Endodermal cell (in vitro differentiated cells): ENCODE results near the gene KRT2. TPM values are rescaled to one million over a fixed set of nuclear protein-coding genes. Genes with fewer than 3 reads are reported as not detected.

Experiments used
- DNase-seq: peaks from one replicate; pipeline ENCODE4 v3.0.0-alpha.2; 2017
- H3K27ac ChIP-seq: 2 replicates; pipeline ENCODE4 v1.5.1; 2013; ENCODE audit warnings: mild to moderate bottlenecking, low read depth, low read length, moderate library complexity
- H3K27me3 ChIP-seq: 2 replicates; pipeline ENCODE4 v1.6.1; 2013; ENCODE audit warnings: mild to moderate bottlenecking, low read length, moderate library complexity; ENCODE audit not compliant: insufficient read depth, control insufficient read depth, poor library complexity, severe bottlenecking
- H3K36me3 ChIP-seq: 2 replicates; pipeline ENCODE4 v1.7.0; 2013; ENCODE audit warnings: mild to moderate bottlenecking, low read length, moderate library complexity; ENCODE audit not compliant: control insufficient read depth, insufficient read depth
- H3K4me1 ChIP-seq: one replicate; pipeline ENCODE4 v1.7.0; 2013; ENCODE audit warnings: low read length; ENCODE audit not compliant: control insufficient read depth, insufficient read depth
- H3K4me3 ChIP-seq: 2 replicates; pipeline ENCODE4 v1.5.1; 2013; ENCODE audit warnings: mild to moderate bottlenecking, low read length, moderate library complexity
- H3K9ac ChIP-seq: 2 replicates; pipeline ENCODE4 v1.6.1; 2013; ENCODE audit warnings: mild to moderate bottlenecking, low read length, moderate library complexity; ENCODE audit not compliant: poor library complexity, severe bottlenecking; ENCODE audit errors: extremely low read depth
- H3K9me3 ChIP-seq: 2 replicates; pipeline ENCODE4 v1.6.1; 2013; ENCODE audit warnings: mild to moderate bottlenecking, low read length, moderate library complexity; ENCODE audit not compliant: control insufficient read depth
- H3K27ac Mint-ChIP-seq: 2 replicates; pipeline ENCODE4 v1.8.0; 2020; ENCODE audit warnings: mixed read lengths
- H3K27me3 Mint-ChIP-seq: 2 replicates; pipeline ENCODE4 v1.8.0; 2021; ENCODE audit warnings: mild to moderate bottlenecking, mixed read lengths; ENCODE audit not compliant: insufficient read depth
- H3K36me3 Mint-ChIP-seq: 2 replicates; pipeline ENCODE4 v1.8.0; 2020; ENCODE audit warnings: low read depth, mixed read lengths
- H3K4me1 Mint-ChIP-seq: 2 replicates; pipeline ENCODE4 v1.8.0; 2020; ENCODE audit warnings: mixed read lengths
- H3K4me3 Mint-ChIP-seq: 2 replicates; pipeline ENCODE4 v1.8.0; 2020; ENCODE audit warnings: mild to moderate bottlenecking, moderate library complexity, mixed read lengths
- H3K9me3 Mint-ChIP-seq: 2 replicates; pipeline ENCODE4 v1.8.0; 2020; ENCODE audit warnings: mild to moderate bottlenecking, mixed read lengths
- WGBS, 2 experiments: methylation state at CpG; one replicate each; pipeline versions ENCODE4 v1.1.5 to v1.1.7; 2013; ENCODE audit warnings: missing lambda C conversion rate in 2 of 2, mixed read lengths in 1 of 2; ENCODE audit not compliant: insufficient coverage in 1 of 2, insufficient read length in 1 of 2; 5-methylcytosine and 5-hydroxymethylcytosine counted together
- total RNA-seq, 2 donors: library from RNA; stranded (reverse); fragmentation: NEBNext Ultra II Directional in 1 of 2; extraction: Animal tissue kit (Norgen Biotek cat#: 25700) in 1 of 2; gene quantifications; 2 replicates in 1 of 2; 3 replicates in 1 of 2; pipeline ENCODE4 v1.2.1, GENCODE V29; 2021
- TF ChIP-seq, protein P1 (sequence below): fragments of 200-600 bp; sonication (generic); conservative IDR thresholded peaks from 2 replicates; pipeline ENCODE4 v1.5.0; 2021; ENCODE audit warnings: antibody characterized with exemption, mild to moderate bottlenecking

KRT2 gene
- total RNA-seq, 2 donors from 2014 or later = not detected

DNA sequence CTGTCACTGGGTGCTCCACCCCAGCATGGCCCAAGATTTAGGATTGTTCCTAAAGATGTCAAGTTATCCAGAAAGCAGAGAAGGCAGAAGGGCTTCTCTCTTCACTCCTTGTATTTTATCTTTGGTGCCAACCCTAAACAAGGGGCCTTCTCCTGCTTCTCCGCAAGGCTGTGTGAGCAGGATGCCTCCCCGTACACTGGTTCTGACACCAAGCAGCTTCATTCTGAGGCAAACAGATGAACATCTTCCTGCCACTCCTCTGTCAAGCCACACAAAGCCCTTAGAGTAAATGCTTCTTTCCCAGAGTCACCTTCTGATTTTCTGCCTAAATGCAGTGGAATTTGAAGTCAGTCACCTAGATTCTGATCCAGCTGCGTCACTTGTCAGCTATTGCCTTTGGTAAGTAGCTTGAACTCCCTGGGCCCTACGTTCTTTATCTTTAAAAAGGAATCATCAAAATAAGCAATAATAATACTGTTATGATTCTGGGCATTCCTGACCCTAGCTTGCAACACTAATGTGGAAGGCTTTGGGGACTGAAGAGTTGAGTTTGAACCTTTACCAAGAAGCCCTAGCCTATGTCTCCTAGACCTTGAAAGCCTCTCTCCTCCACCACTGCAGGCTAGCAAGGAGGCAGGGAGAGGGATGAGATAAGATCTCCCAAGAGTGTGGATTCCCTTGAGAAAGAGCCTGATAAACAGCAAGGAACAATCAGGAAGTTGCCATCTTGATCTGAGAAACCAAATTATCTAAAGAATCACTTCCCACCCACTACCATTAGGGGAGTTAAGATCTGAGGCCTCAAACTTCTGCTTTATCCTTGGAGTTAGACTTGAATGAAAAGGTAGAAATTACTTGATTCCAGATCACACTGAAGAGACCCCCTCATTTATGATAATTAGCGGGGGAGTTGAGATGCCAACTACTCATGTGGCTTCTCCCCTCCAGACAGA, 39.3 kb downstream of the KRT2 start:
- Mint-ChIP-seq H3K27me3 (peaks cover 99% of the 10 kb centered on the region), H3K9me3 (no peaks in the 10 kb centered on the region)
- 65 to 81% methylated on average over 4 to 5 of the region's 5 CpGs for WGBS, 2 experiments

DNA sequence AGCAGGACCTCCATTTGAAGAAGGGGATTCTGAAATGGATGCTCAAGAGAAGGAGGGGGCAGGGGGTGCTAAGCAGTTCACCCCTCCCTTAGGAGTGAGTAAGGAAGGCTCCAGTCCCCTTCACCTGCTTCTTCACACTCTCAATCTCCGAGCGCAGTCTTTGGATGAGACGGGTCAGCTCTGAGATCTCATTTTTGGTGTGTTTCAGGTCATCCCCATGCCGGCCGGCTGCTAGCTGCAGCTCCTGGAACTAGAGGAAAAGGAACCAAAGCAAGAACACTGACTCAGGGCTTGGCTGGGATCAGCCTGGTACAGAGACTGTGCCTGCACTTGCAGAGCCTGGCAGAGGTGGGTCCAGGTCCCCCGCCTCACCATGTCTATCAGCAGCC, 40.9 kb downstream of the KRT2 start:
- Histone ChIP-seq H3K27me3 (peaks cover 65% of the 10 kb centered on the region), H3K27ac (no peak overlapping the region), H3K36me3 (no peaks in the 10 kb centered on the region), H3K9me3 (no peaks in the 10 kb centered on the region), H3K4me1 (peaks cover 16% of the 10 kb centered on the region), H3K4me3 (no peak overlapping the region), H3K9ac (no peak overlapping the region)
- TF ChIP-seq, protein P1, sequence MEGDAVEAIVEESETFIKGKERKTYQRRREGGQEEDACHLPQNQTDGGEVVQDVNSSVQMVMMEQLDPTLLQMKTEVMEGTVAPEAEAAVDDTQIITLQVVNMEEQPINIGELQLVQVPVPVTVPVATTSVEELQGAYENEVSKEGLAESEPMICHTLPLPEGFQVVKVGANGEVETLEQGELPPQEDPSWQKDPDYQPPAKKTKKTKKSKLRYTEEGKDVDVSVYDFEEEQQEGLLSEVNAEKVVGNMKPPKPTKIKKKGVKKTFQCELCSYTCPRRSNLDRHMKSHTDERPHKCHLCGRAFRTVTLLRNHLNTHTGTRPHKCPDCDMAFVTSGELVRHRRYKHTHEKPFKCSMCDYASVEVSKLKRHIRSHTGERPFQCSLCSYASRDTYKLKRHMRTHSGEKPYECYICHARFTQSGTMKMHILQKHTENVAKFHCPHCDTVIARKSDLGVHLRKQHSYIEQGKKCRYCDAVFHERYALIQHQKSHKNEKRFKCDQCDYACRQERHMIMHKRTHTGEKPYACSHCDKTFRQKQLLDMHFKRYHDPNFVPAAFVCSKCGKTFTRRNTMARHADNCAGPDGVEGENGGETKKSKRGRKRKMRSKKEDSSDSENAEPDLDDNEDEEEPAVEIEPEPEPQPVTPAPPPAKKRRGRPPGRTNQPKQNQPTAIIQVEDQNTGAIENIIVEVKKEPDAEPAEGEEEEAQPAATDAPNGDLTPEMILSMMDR = no peak
- H3K9me3 Mint-ChIP-seq = no peaks in the 10 kb centered on the region
- H3K4me1 Mint-ChIP-seq = peaks cover 10% of the 10 kb centered on the region
- H3K4me3 Mint-ChIP-seq = no peak overlapping the region
- DNase-seq = peak; percentile 32
- peaks cover 96% of the 10 kb centered on the region for H3K27me3 Mint-ChIP-seq
- WGBS, 2 experiments = 96% methylated on average over 3 to 6 of the region's 6 CpGs
- H3K27ac Mint-ChIP-seq = no peak overlapping the region
- H3K36me3 Mint-ChIP-seq = no peaks in the 10 kb centered on the region

More for the DNA sequence above, 39.3 kb downstream of the KRT2 start:
- H3K36me3 ChIP-seq = no peaks in the 10 kb centered on the region
- DNase-seq = peak; percentile 56
- TF ChIP-seq, protein P1 = peak; percentile 44
- H3K36me3 Mint-ChIP-seq = no peaks in the 10 kb centered on the region
- H3K4me1 ChIP-seq = peaks cover 20% of the 10 kb centered on the region
- no peak overlapping the region for H3K9ac ChIP-seq
- H3K27me3 ChIP-seq = peaks cover 65% of the 10 kb centered on the region
- H3K27ac Mint-ChIP-seq = no peak overlapping the region
- no peak overlapping the region for H3K27ac ChIP-seq
- no peaks in the 10 kb centered on the region for H3K9me3 ChIP-seq
- H3K4me1 Mint-ChIP-seq = peaks cover 10% of the 10 kb centered on the region
- H3K4me3 Mint-ChIP-seq = no peak overlapping the region
- peak overlapping the region; percentile 24 for H3K4me3 ChIP-seq

DNA sequence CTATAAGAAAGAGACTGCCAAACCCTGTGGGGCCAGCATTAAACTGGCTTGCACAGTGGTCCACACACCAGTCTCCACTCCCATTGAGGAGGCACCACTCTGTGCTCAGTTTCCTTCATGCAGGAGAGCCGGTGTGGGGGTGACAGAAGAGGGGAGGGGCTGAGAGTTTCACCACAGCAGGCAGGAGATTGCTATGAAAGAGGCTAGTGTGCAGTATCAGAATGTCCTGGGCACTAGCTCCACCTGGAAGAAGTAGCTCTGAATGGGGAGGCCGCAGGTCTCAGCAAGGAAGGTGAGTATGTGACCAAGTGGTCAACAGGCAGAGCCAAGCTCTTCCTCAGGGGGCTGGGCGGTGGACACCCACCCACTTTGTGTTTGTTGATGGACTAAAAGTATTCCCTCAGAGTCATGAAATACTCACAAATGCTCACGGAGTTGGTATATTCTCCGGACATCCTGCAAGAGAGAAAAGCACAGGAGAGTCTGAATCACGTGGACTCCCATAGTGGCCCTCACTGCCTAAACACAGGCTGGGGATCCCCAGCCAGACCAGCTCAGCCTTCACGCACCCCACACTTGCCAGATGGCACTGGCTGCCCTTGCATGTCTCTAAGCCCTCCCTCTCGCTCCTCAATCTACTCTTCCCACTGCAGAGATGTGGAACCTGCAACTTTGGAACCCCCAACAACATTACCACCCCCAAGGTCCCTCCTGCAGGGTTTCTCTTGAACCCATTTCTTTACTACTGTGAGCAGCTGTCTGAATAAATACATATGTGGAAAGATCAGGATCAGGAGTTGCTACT, 43.0 kb downstream of the KRT2 start:
- Mint-ChIP-seq H3K27me3 (peaks cover 88% of the 10 kb centered on the region), H3K9me3 (no peaks in the 10 kb centered on the region), H3K4me3 (no peak overlapping the region), H3K36me3 (no peaks in the 10 kb centered on the region), H3K27ac (no peak overlapping the region), H3K4me1 (peaks cover 10% of the 10 kb centered on the region)
- WGBS, 2 experiments = 89 to 93% methylated on average over 6 to 8 of the region's 8 CpGs
- peak; percentile 44 for DNase-seq
- Histone ChIP-seq H3K36me3 (no peaks in the 10 kb centered on the region), H3K9ac (no peak overlapping the region), H3K9me3 (no peaks in the 10 kb centered on the region), H3K4me3 (no peak overlapping the region), H3K4me1 (peaks cover 16% of the 10 kb centered on the region), H3K27me3 (peaks cover 53% of the 10 kb centered on the region), H3K27ac (no peak overlapping the region)
- TF ChIP-seq, protein P1 = no peak
